HepG2 (cell line): ENCODE data around the gene PIP5K1C. TPM values are rescaled to one million over a fixed set of nuclear protein-coding genes. Genes with fewer than 3 reads are reported as not detected.

ENCODE experiments used
- HNRNPLL ChIP-seq: fragments of 200-400 bp; formaldehyde crosslinking; IDR thresholded peaks from 2 replicates; pipeline ENCODE4 v1.6.1; 2017; ENCODE audit warnings: mild to moderate bottlenecking, low read depth, low read length; ENCODE audit not compliant: poor library complexity, severe bottlenecking
- MLXIP ChIP-seq: sonication (generic); formaldehyde crosslinking; IDR thresholded peaks from 2 replicates; pipeline ENCODE4 v1.9.0; 2021; ENCODE audit warnings: missing genetic modification reagents, borderline replicate concordance
- NFAT5 ChIP-seq: sonication (generic); formaldehyde crosslinking; IDR thresholded peaks from 2 replicates; pipeline ENCODE4 v1.4.0; 2020; ENCODE audit warnings: missing genetic modification reagents
- NFKB2 ChIP-seq: sonication (generic); formaldehyde crosslinking; IDR thresholded peaks from 2 replicates; pipeline ENCODE4 v1.4.0; 2020; ENCODE audit warnings: missing genetic modification reagents, borderline replicate concordance
- RNF219 ChIP-seq: sonication (generic); formaldehyde crosslinking; IDR thresholded peaks from 2 replicates; pipeline ENCODE4 v1.5.0; 2020; ENCODE audit warnings: mild to moderate bottlenecking, missing genetic modification reagents
- SOX13 ChIP-seq, 3 experiments: fragments of 450-650 bp in 1 of 3; sonication (generic) in 1 of 3; formaldehyde crosslinking in 1 of 3; IDR thresholded peaks in 2 of 3; conservative IDR thresholded peaks in 1 of 3; 2 replicates each; pipeline versions ENCODE4 v1.5.0 to v1.6.1; 2016 to 2020; ENCODE audit warnings: antibody characterized with exemption in 1 of 3, mild to moderate bottlenecking in 1 of 3, missing compliant biosample characterization in 1 of 3, missing genetic modification reagents in 1 of 3, moderate library complexity in 1 of 3
- TRIM22 ChIP-seq: fragments of 450-650 bp; IDR thresholded peaks from 2 replicates; pipeline ENCODE4 v1.6.1; 2017
- ZNF143 ChIP-seq: sonication (generic); formaldehyde crosslinking; IDR thresholded peaks from 2 replicates; pipeline ENCODE4 v1.4.0; 2020; ENCODE audit warnings: missing genetic modification reagents
- ZNF513 ChIP-seq: sonication (generic); formaldehyde crosslinking; conservative IDR thresholded peaks from 2 replicates; pipeline ENCODE4 v1.5.0; 2020; ENCODE audit warnings: missing genetic modification reagents
- ZNF597 ChIP-seq: sonication (generic); formaldehyde crosslinking; IDR thresholded peaks from 2 replicates; pipeline ENCODE4 v1.5.0; 2020; ENCODE audit warnings: missing genetic modification reagents
- ZNF761 ChIP-seq: sonication (generic); formaldehyde crosslinking; conservative IDR thresholded peaks from 2 replicates; pipeline ENCODE4 v1.4.0; 2020; ENCODE audit warnings: mild to moderate bottlenecking, missing genetic modification reagents
- ZNF841 ChIP-seq: sonication (generic); formaldehyde crosslinking; IDR thresholded peaks from 2 replicates; pipeline ENCODE4 v1.8.1; 2023; ENCODE audit warnings: missing genetic modification reagents, borderline replicate concordance
- polyA plus RNA-seq, 8 experiments: library from polyadenylated mRNA; depleted of rRNA in 3 of 8; stranded (reverse) in 7 of 8; unstranded in 1 of 8; fragments of >200 nt; fragmentation: Illumina TruSeq in 4 of 8; extraction: Trizol in 4 of 8; gene quantifications; 2 replicates each; pipeline versions ENCODE4 v1.2.1 to v1.2.3, GENCODE V29; 2011 to 2016; ENCODE audit warnings: low read depth in 4 of 8, missing spikeins in 1 of 8, mixed read lengths in 1 of 8; ENCODE audit not compliant: insufficient read depth in 1 of 8
- total RNA-seq, 5 experiments: library from RNA; depleted of rRNA; stranded (reverse); fragments of >200 nt; fragmentation: Illumina TruSeq; extraction: Trizol; gene quantifications; 2 replicates each; pipeline ENCODE4 v1.2.3, GENCODE V29; 2016; ENCODE audit warnings: low read depth in 1 of 5

Gene PIP5K1C
- total and polyA plus RNA-seq, 2 of the 13 experiments (the other 11 are each of a cell fraction or from before 2014, with no cell fraction given): 3.6 to 4.3 TPM

- no peak for TF ChIP-seq TRIM22
- no peak; the same call in 1 of the 2 replicates for TF ChIP-seq SOX13 (IDR thresholded peaks at IDR 0.05)
- TF ChIP-seq SOX13 (CRISPR knock-in tag; conservative IDR thresholded peaks at IDR 0.05 in 1 of 2, IDR thresholded peaks at IDR 0.05 in 1 of 2): peak in 1 of 2 experiments; percentile 61; a peak in 2 of 4 replicates
- TF ChIP-seq NFKB2 (CRISPR knock-in tag): 0 out of 2 replicates have a peak, but pooled peaks have one; percentile 25
- TF ChIP-seq ZNF761 (CRISPR knock-in tag): 0 out of 2 replicates have a peak, but pooled peaks have one; percentile 39
- TF ChIP-seq ZNF513: no peak
- no peak for TF ChIP-seq NFAT5
- peak; percentile 32 for TF ChIP-seq HNRNPLL
- no peak for TF ChIP-seq ZNF597
- TF ChIP-seq MLXIP (CRISPR knock-in tag): no peak
- TF ChIP-seq ZNF143: no peak
- TF ChIP-seq ZNF841 (CRISPR knock-in tag): no peak
- no peak for TF ChIP-seq RNF219
These were observed 8.1 kb upstream of the PIP5K1C start, which contains the start of gene TJP3 (continued) for GRCh38 chr19:3708207-3708931.
